ENCODE data around the gene HES3.

Gene HES3

GRCh38 chr1:6260961-6261614 lies 17.1 kb downstream of the HES3 start, which contains the start of gene GPR153:
TSS of gene GPR153 (minus strand) at chr1:6261098. CDS start at chr1:6254905, 6,193 bp downstream.
- Histone ChIP-seq H3K27ac (ENCODE audit: low read length) (no peak within 1 kb of the TSS), H3K4me1 (ENCODE audit: control insufficient read depth, low read depth, low read length) (peaks cover 5% of the 10 kb centered on the region), H3K9ac (ENCODE audit: low read length) (no peak within 1 kb of the TSS)

GRCh38 chr1:6261615-6261995 lies 17.6 kb downstream of the HES3 start:
- H3K9ac ChIP-seq (ENCODE audit: low read length), result no peak overlapping the region
- no peak overlapping the region for H3K27ac ChIP-seq (ENCODE audit: low read length)
- peaks cover 23% of the 10 kb centered on the region for H3K27me3 ChIP-seq (ENCODE audit: control insufficient read depth, insufficient read depth, low read length)
- peak overlapping the region; percentile 44 for H3K4me3 ChIP-seq (ENCODE audit: low read length)
- no peaks in the 10 kb centered on the region for H3K9me3 ChIP-seq (ENCODE audit: control insufficient read depth, low read depth, low read length)
- H3K36me3 ChIP-seq (ENCODE audit: control insufficient read depth, low read depth, low read length), result no peaks in the 10 kb centered on the region
- H3K4me1 ChIP-seq (ENCODE audit: control insufficient read depth, low read depth, low read length), result peaks cover 5% of the 10 kb centered on the region

More at GRCh38 chr1:6260961-6261614, 17.1 kb downstream of the HES3 start, which contains the start of gene GPR153:
- Histone ChIP-seq H3K36me3 (ENCODE audit: control insufficient read depth, low read depth, low read length) (no peaks in the 10 kb centered on the region), H3K4me3 (ENCODE audit: low read length) (peak within 1 kb of the TSS; percentile 57), H3K9me3 (ENCODE audit: control insufficient read depth, low read depth, low read length) (no peaks in the 10 kb centered on the region), H3K27me3 (ENCODE audit: control insufficient read depth, insufficient read depth, low read length) (peaks cover 23% of the 10 kb centered on the region)

GRCh38 chr1:6262555-6263420 lies 18.8 kb downstream of the HES3 start:
- H3K27me3 ChIP-seq (ENCODE audit: control insufficient read depth, insufficient read depth, low read length), result peaks cover 23% of the 10 kb centered on the region
- H3K9ac ChIP-seq (ENCODE audit: low read length), result no peak overlapping the region
- no peak overlapping the region for H3K4me3 ChIP-seq (ENCODE audit: low read length)
- H3K27ac ChIP-seq (ENCODE audit: low read length), result no peak overlapping the region
- H3K36me3 ChIP-seq (ENCODE audit: control insufficient read depth, low read depth, low read length), result no peaks in the 10 kb centered on the region
- no peaks in the 10 kb centered on the region for H3K9me3 ChIP-seq (ENCODE audit: control insufficient read depth, low read depth, low read length)
- H3K4me1 ChIP-seq (ENCODE audit: control insufficient read depth, low read depth, low read length), result peaks cover 5% of the 10 kb centered on the region

- H3K9ac ChIP-seq (ENCODE audit: low read length), result no peak overlapping the region
- no peak overlapping the region for H3K4me3 ChIP-seq (ENCODE audit: low read length)
- peaks cover 22% of the 10 kb centered on the region for H3K27me3 ChIP-seq (ENCODE audit: control insufficient read depth, insufficient read depth, low read length)
- H3K36me3 ChIP-seq (ENCODE audit: control insufficient read depth, low read depth, low read length), result no peaks in the 10 kb centered on the region
- no peak overlapping the region for H3K27ac ChIP-seq (ENCODE audit: low read length)
- H3K9me3 ChIP-seq (ENCODE audit: control insufficient read depth, low read depth, low read length), result no peaks in the 10 kb centered on the region
- H3K4me1 ChIP-seq (ENCODE audit: control insufficient read depth, low read depth, low read length), result peaks cover 5% of the 10 kb centered on the region
These were observed 19.7 kb downstream of the HES3 start for GRCh38 chr1:6263716-6264115.

GRCh38 chr1:6265151-6265550 lies 21.2 kb downstream of the HES3 start:
- no peaks in the 10 kb centered on the region for H3K36me3 ChIP-seq (ENCODE audit: control insufficient read depth, low read depth, low read length)
- no peak overlapping the region for H3K27ac ChIP-seq (ENCODE audit: low read length)
- H3K4me1 ChIP-seq (ENCODE audit: control insufficient read depth, low read depth, low read length), result peaks cover 5% of the 10 kb centered on the region
- H3K4me3 ChIP-seq (ENCODE audit: low read length), result no peak overlapping the region
- no peaks in the 10 kb centered on the region for H3K9me3 ChIP-seq (ENCODE audit: control insufficient read depth, low read depth, low read length)
- no peak overlapping the region for H3K9ac ChIP-seq (ENCODE audit: low read length)
- peaks cover 11% of the 10 kb centered on the region for H3K27me3 ChIP-seq (ENCODE audit: control insufficient read depth, insufficient read depth, low read length)

- Histone ChIP-seq H3K9ac (ENCODE audit: low read length) (no peak overlapping the region), H3K36me3 (ENCODE audit: control insufficient read depth, low read depth, low read length) (no peaks in the 10 kb centered on the region), H3K27me3 (ENCODE audit: control insufficient read depth, insufficient read depth, low read length) (peaks cover 6% of the 10 kb centered on the region), H3K9me3 (ENCODE audit: control insufficient read depth, low read depth, low read length) (no peaks in the 10 kb centered on the region), H3K4me3 (ENCODE audit: low read length) (no peak overlapping the region), H3K4me1 (ENCODE audit: control insufficient read depth, low read depth, low read length) (peaks cover 5% of the 10 kb centered on the region), H3K27ac (ENCODE audit: low read length) (no peak overlapping the region)
These were observed 22.7 kb downstream of the HES3 start for GRCh38 chr1:6266641-6267040.

- Histone ChIP-seq H3K9me3 (ENCODE audit: control insufficient read depth, low read depth, low read length) (no peaks in the 10 kb centered on the region), H3K27ac (ENCODE audit: low read length) (no peak overlapping the region), H3K4me1 (ENCODE audit: control insufficient read depth, low read depth, low read length) (peaks cover 2% of the 10 kb centered on the region), H3K4me3 (ENCODE audit: low read length) (no peak overlapping the region), H3K27me3 (ENCODE audit: control insufficient read depth, insufficient read depth, low read length) (no peaks in the 10 kb centered on the region), H3K9ac (ENCODE audit: low read length) (no peak overlapping the region), H3K36me3 (ENCODE audit: control insufficient read depth, low read depth, low read length) (no peaks in the 10 kb centered on the region)
These were observed 23.8 kb downstream of the HES3 start for GRCh38 chr1:6267686-6268322.

GRCh38 chr1:6268415-6268814 lies 24.4 kb downstream of the HES3 start:
- H3K9ac ChIP-seq (ENCODE audit: low read length), result no peak overlapping the region
- H3K4me1 ChIP-seq (ENCODE audit: control insufficient read depth, low read depth, low read length), result peaks cover 8% of the 10 kb centered on the region
- no peak overlapping the region for H3K4me3 ChIP-seq (ENCODE audit: low read length)
- H3K27me3 ChIP-seq (ENCODE audit: control insufficient read depth, insufficient read depth, low read length), result no peaks in the 10 kb centered on the region
- H3K27ac ChIP-seq (ENCODE audit: low read length), result no peak overlapping the region
- no peaks in the 10 kb centered on the region for H3K9me3 ChIP-seq (ENCODE audit: control insufficient read depth, low read depth, low read length)
- H3K36me3 ChIP-seq (ENCODE audit: control insufficient read depth, low read depth, low read length), result no peaks in the 10 kb centered on the region

- Histone ChIP-seq H3K9ac (ENCODE audit: low read length) (no peak overlapping the region), H3K4me1 (ENCODE audit: control insufficient read depth, low read depth, low read length) (peaks cover 14% of the 10 kb centered on the region), H3K27me3 (ENCODE audit: control insufficient read depth, insufficient read depth, low read length) (no peaks in the 10 kb centered on the region), H3K4me3 (ENCODE audit: low read length) (no peak overlapping the region), H3K27ac (ENCODE audit: low read length) (no peak overlapping the region), H3K9me3 (ENCODE audit: control insufficient read depth, low read depth, low read length) (no peaks in the 10 kb centered on the region), H3K36me3 (ENCODE audit: control insufficient read depth, low read depth, low read length) (no peaks in the 10 kb centered on the region)
These were observed 25.3 kb downstream of the HES3 start for GRCh38 chr1:6269296-6269695.

GRCh38 chr1:6269720-6270400 lies 25.9 kb downstream of the HES3 start:
- Histone ChIP-seq H3K9ac (ENCODE audit: low read length) (no peak overlapping the region), H3K9me3 (ENCODE audit: control insufficient read depth, low read depth, low read length) (no peaks in the 10 kb centered on the region), H3K27me3 (ENCODE audit: control insufficient read depth, insufficient read depth, low read length) (no peaks in the 10 kb centered on the region), H3K4me1 (ENCODE audit: control insufficient read depth, low read depth, low read length) (peaks cover 14% of the 10 kb centered on the region), H3K27ac (ENCODE audit: low read length) (no peak overlapping the region), H3K36me3 (ENCODE audit: control insufficient read depth, low read depth, low read length) (no peaks in the 10 kb centered on the region), H3K4me3 (ENCODE audit: low read length) (no peak overlapping the region)

GRCh38 chr1:6270401-6270800 lies 26.4 kb downstream of the HES3 start:
- Histone ChIP-seq H3K27me3 (ENCODE audit: control insufficient read depth, insufficient read depth, low read length) (no peaks in the 10 kb centered on the region), H3K36me3 (ENCODE audit: control insufficient read depth, low read depth, low read length) (no peaks in the 10 kb centered on the region), H3K27ac (ENCODE audit: low read length) (no peak overlapping the region), H3K9ac (ENCODE audit: low read length) (no peak overlapping the region), H3K4me3 (ENCODE audit: low read length) (no peak overlapping the region), H3K9me3 (ENCODE audit: control insufficient read depth, low read depth, low read length) (no peaks in the 10 kb centered on the region), H3K4me1 (ENCODE audit: control insufficient read depth, low read depth, low read length) (peaks cover 14% of the 10 kb centered on the region)

Data from iPS-18a (cell line).